Activated T-cell treated with anti-CD3 and anti-CD28 coated beads for 1 hour (primary cell): ENCODE data around the gene UNC119B.

Source experiments
- DNase-seq: peaks from one replicate; pipeline ENCODE4 v3.0.0-alpha.2; 2020; ENCODE audit warnings: low read depth

Gene UNC119B

GRCh38 chr12:120688527-120689071, 21.7 kb upstream of the UNC119B start:
- no peak for DNase-seq

GRCh38 chr12:120689397-120690082, 20.7 kb upstream of the UNC119B start:
- DNase-seq: no peak

GRCh38 chr12:120690083-120690450, 20.2 kb upstream of the UNC119B start:
- no peak for DNase-seq

- no peak for DNase-seq
Observed at GRCh38 chr12:120690978-120691377, 19.3 kb upstream of the UNC119B start.

GRCh38 chr12:120692524-120693033, 17.7 kb upstream of the UNC119B start:
- DNase-seq: no peak

GRCh38 chr12:120693848-120694247, 16.4 kb upstream of the UNC119B start:
- no peak for DNase-seq

GRCh38 chr12:120696626-120697025, 13.6 kb upstream of the UNC119B start:
- no peak for DNase-seq

GRCh38 chr12:120697344-120697743, 12.9 kb upstream of the UNC119B start:
- no peak for DNase-seq

- no peak for DNase-seq
Observed at GRCh38 chr12:120698665-120699064, 11.6 kb upstream of the UNC119B start.

GRCh38 chr12:120699553-120699952, 10.7 kb upstream of the UNC119B start:
- DNase-seq: no peak

GRCh38 chr12:120700886-120701285, 9.4 kb upstream of the UNC119B start:
- no peak for DNase-seq

- DNase-seq: no peak
Observed at GRCh38 chr12:120702637-120703036, 7.6 kb upstream of the UNC119B start.

- no peak for DNase-seq
Observed at GRCh38 chr12:120703311-120703942, 6.8 kb upstream of the UNC119B start.

- no peak for DNase-seq
Observed at GRCh38 chr12:120705618-120706017, 4.6 kb upstream of the UNC119B start.

- DNase-seq: no peak
Observed at GRCh38 chr12:120706029-120706428, 4.2 kb upstream of the UNC119B start.

- DNase-seq: no peak
Observed at GRCh38 chr12:120708651-120709050, 1.6 kb upstream of the UNC119B start.

GRCh38 chr12:120710805-120711296, 593 bp downstream of the UNC119B start:
- no peak for DNase-seq

- DNase-seq: no peak
Observed at GRCh38 chr12:120711411-120711810, 1.2 kb downstream of the UNC119B start.

- DNase-seq: no peak
Observed at GRCh38 chr12:120712610-120713009, 2.4 kb downstream of the UNC119B start.

GRCh38 chr12:120713861-120714482, 3.7 kb downstream of the UNC119B start:
- peak; percentile 61 for DNase-seq

- no peak for DNase-seq
Observed at GRCh38 chr12:120718055-120718454, 7.8 kb downstream of the UNC119B start.

GRCh38 chr12:120719072-120719471, 8.8 kb downstream of the UNC119B start:
- DNase-seq: no peak
